GM19328 (cell line): ENCODE data around the gene SLC9C2.
"Not testable (repeated sequence)": the region's sequence is repeated elsewhere in the genome, so short reads cannot be mapped to it uniquely, and the experiment has no call there.

Experiments
- ATAC-seq: cut with Tn5 transposase; IDR thresholded peaks from one replicate; pipeline ENCODE4 v1.9.1; 2021; ENCODE audit warnings: mild to moderate bottlenecking, moderate library complexity; ENCODE audit not compliant: unreplicated experiment

The SLC9C2 gene

GRCh38 chr1:173603056-173603591 lies at the start of gene SLC9C2:
SLC9C2 (minus strand) TSS chr1:173603072; CDS start chr1:173601776, 1,296 bp downstream.
- ATAC-seq = no peak

- no peak for ATAC-seq
These were observed 46.2 kb upstream of the SLC9C2 start for GRCh38 chr1:173648880-173649605.

GRCh38 chr1:173646656-173647055 lies 43.8 kb upstream of the SLC9C2 start:
- no peak for ATAC-seq

GRCh38 chr1:173642450-173643139 lies 39.7 kb upstream of the SLC9C2 start:
- not testable (repeated sequence) for ATAC-seq

- no peak for ATAC-seq
These were observed 36.2 kb upstream of the SLC9C2 start for GRCh38 chr1:173639102-173639501.

- no peak for ATAC-seq
These were observed 35.5 kb upstream of the SLC9C2 start for GRCh38 chr1:173638043-173639021.

GRCh38 chr1:173637236-173638042 lies 34.6 kb upstream of the SLC9C2 start:
- not testable (repeated sequence) for ATAC-seq

- no peak for ATAC-seq
These were observed 32.2 kb upstream of the SLC9C2 start, which contains the start of gene TEX50 for GRCh38 chr1:173635116-173635515. TEX50 (plus strand) TSS chr1:173635338; CDS start chr1:173635522, 184 bp downstream.

GRCh38 chr1:173628888-173629287 lies 26.0 kb upstream of the SLC9C2 start:
- ATAC-seq = no peak

GRCh38 chr1:173627269-173627668 lies 24.4 kb upstream of the SLC9C2 start:
- no peak for ATAC-seq

- no peak for ATAC-seq
These were observed 14.0 kb upstream of the SLC9C2 start for GRCh38 chr1:173616859-173617258.

GRCh38 chr1:173613086-173613485 lies 10.2 kb upstream of the SLC9C2 start:
- ATAC-seq = not testable (repeated sequence)

- no peak for ATAC-seq
These were observed 5.8 kb upstream of the SLC9C2 start for GRCh38 chr1:173608503-173609216.

GRCh38 chr1:173601588-173601987 lies 1.3 kb downstream of the SLC9C2 start:
- no peak for ATAC-seq

- no peak for ATAC-seq
These were observed 6.6 kb downstream of the SLC9C2 start for GRCh38 chr1:173596097-173596825.

GRCh38 chr1:173591138-173591537 lies 11.7 kb downstream of the SLC9C2 start:
- ATAC-seq = not testable (repeated sequence)

GRCh38 chr1:173590557-173590956 lies 12.3 kb downstream of the SLC9C2 start:
- no peak for ATAC-seq

GRCh38 chr1:173581383-173582079 lies 21.3 kb downstream of the SLC9C2 start:
- ATAC-seq = no peak
